ENCODE data around the gene TASOR2. TPM values are rescaled to one million over a fixed set of nuclear protein-coding genes. Genes with fewer than 3 reads are reported as not detected.
A peak's percentile ranks its signal among the peaks of the same experiment; 100 is the strongest.

Gene TASOR2
- total and polyA plus RNA-seq, 9 of the 15 experiments (the other 6 are each of a cell fraction or from before 2014, with no cell fraction given) = 12.7 to 75.3 (median 52.3) TPM

DNA sequence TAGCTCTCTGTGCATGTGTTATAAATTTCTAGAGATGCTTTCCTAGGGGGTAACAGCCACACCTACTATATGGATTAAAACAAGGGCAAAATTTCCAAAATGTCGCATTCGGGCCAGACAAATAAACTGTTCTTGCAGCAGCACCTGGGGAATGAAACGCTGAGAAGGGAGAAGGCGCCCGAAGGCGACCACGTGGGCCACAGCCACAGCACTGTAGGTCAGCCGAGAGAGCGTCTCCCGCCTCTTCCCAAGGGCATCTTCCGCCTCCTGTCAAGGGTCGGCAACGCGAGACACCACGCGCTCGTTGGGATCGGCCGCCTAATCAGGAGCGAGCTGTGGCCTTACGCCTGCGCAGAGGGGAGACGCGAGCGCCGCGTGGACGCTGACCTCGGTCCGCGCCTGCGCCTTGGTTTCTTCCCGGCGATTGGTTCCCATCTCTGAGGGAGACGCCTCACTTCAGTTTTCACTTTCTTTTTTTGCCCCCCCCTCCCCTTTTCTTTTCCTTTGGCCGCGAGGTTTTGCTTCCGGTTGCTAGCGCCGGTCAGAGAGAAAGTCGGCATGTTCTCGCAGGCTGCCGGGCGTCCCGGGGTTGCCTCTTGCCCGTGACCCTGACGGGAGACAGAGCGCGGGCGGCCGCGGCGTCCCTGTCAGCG lies at the start of gene TASOR2 (continued):
- TF ChIP-seq, protein P1, sequence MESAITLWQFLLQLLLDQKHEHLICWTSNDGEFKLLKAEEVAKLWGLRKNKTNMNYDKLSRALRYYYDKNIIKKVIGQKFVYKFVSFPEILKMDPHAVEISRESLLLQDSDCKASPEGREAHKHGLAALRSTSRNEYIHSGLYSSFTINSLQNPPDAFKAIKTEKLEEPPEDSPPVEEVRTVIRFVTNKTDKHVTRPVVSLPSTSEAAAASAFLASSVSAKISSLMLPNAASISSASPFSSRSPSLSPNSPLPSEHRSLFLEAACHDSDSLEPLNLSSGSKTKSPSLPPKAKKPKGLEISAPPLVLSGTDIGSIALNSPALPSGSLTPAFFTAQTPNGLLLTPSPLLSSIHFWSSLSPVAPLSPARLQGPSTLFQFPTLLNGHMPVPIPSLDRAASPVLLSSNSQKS (CRISPR knock-in tag; IDR thresholded peaks at IDR 0.05) = no peak; the same call in 1 of the 2 replicates
- no peak for TF ChIP-seq CBX5 (IDR thresholded peaks at IDR 0.05; ENCODE audit: borderline replicate concordance, low read depth)
- no peak for TF ChIP-seq XRCC4 (IDR thresholded peaks at IDR 0.05; ENCODE audit: extremely low read depth, insufficient read depth, insufficient read length)
- TF ChIP-seq, protein P2, sequence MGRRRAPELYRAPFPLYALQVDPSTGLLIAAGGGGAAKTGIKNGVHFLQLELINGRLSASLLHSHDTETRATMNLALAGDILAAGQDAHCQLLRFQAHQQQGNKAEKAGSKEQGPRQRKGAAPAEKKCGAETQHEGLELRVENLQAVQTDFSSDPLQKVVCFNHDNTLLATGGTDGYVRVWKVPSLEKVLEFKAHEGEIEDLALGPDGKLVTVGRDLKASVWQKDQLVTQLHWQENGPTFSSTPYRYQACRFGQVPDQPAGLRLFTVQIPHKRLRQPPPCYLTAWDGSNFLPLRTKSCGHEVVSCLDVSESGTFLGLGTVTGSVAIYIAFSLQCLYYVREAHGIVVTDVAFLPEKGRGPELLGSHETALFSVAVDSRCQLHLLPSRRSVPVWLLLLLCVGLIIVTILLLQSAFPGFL (CRISPR knock-in tag; IDR thresholded peaks at IDR 0.05) = 0 out of 2 replicates have a peak, but pooled peaks have one; percentile 20
- TF ChIP-seq NR2F6 (CRISPR knock-in tag; IDR thresholded peaks at IDR 0.05) = no peak
- TF ChIP-seq, protein P3, sequence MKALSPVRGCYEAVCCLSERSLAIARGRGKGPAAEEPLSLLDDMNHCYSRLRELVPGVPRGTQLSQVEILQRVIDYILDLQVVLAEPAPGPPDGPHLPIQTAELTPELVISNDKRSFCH (CRISPR knock-in tag; IDR thresholded peaks at IDR 0.05) = no peak
- TF ChIP-seq, protein P3 (tag; IDR thresholded peaks at IDR 0.05) = peak; percentile 93
- 0 out of 2 replicates have a peak, but pooled peaks have one; percentile 61 for TF ChIP-seq SREBF1 (IDR thresholded peaks at IDR 0.05; ENCODE audit: borderline replicate concordance, low read depth, low read length)
- TF ChIP-seq KAT7 (CRISPR knock-in tag; IDR thresholded peaks at IDR 0.05; ENCODE audit: borderline replicate concordance) = peak; percentile 74; the same call in 1 of the 2 replicates
- no peak for TF ChIP-seq FOXJ2 (tag; IDR thresholded peaks at IDR 0.05)
- peak; percentile 46 for TF ChIP-seq PRPF4 (IDR thresholded peaks at IDR 0.05; ENCODE audit: insufficient read depth, low read depth, low read length, poor library complexity, severe bottlenecking)
- TF ChIP-seq SRSF9 (IDR thresholded peaks at IDR 0.05; ENCODE audit: borderline replicate concordance, low read depth, low read length) = no peak
- TF ChIP-seq POU5F1 (IDR thresholded peaks at IDR 0.05; ENCODE audit: borderline replicate concordance, low read depth, low read length, partially characterized antibody) = no peak
- TF ChIP-seq, protein P4, sequence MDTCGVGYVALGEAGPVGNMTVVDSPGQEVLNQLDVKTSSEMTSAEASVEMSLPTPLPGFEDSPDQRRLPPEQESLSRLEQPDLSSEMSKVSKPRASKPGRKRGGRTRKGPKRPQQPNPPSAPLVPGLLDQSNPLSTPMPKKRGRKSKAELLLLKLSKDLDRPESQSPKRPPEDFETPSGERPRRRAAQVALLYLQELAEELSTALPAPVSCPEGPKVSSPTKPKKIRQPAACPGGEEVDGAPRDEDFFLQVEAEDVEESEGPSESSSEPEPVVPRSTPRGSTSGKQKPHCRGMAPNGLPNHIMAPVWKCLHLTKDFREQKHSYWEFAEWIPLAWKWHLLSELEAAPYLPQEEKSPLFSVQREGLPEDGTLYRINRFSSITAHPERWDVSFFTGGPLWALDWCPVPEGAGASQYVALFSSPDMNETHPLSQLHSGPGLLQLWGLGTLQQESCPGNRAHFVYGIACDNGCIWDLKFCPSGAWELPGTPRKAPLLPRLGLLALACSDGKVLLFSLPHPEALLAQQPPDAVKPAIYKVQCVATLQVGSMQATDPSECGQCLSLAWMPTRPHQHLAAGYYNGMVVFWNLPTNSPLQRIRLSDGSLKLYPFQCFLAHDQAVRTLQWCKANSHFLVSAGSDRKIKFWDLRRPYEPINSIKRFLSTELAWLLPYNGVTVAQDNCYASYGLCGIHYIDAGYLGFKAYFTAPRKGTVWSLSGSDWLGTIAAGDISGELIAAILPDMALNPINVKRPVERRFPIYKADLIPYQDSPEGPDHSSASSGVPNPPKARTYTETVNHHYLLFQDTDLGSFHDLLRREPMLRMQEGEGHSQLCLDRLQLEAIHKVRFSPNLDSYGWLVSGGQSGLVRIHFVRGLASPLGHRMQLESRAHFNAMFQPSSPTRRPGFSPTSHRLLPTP (IDR thresholded peaks at IDR 0.05; ENCODE audit: borderline replicate concordance, extremely low read depth, insufficient read length) = no peak
- no peak for TF ChIP-seq U2AF1 (optimal IDR thresholded peaks at IDR 0.05; ENCODE audit: low read depth, low read length)
- TF ChIP-seq PHF8 (IDR thresholded peaks at IDR 0.05; ENCODE audit: borderline replicate concordance, low read length) = peak; percentile 76; the same call in 1 of the 2 replicates
- TF ChIP-seq E2F3 (CRISPR knock-in tag; IDR thresholded peaks at IDR 0.05) = peak; percentile 93
- TF ChIP-seq, protein P5, sequence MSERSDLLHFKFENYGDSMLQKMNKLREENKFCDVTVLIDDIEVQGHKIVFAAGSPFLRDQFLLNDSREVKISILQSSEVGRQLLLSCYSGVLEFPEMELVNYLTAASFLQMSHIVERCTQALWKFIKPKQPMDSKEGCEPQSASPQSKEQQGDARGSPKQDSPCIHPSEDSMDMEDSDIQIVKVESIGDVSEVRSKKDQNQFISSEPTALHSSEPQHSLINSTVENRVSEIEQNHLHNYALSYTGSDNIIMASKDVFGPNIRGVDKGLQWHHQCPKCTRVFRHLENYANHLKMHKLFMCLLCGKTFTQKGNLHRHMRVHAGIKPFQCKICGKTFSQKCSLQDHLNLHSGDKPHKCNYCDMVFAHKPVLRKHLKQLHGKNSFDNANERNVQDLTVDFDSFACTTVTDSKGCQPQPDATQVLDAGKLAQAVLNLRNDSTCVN (CRISPR knock-in tag; IDR thresholded peaks at IDR 0.05) = 0 out of 2 replicates have a peak, but pooled peaks have one; percentile 42
- peak; percentile 3 for TF ChIP-seq RBM22 (IDR thresholded peaks at IDR 0.05; ENCODE audit: low read depth, low read length, poor library complexity, severe bottlenecking)
- no peak for TF ChIP-seq U2AF2 (optimal IDR thresholded peaks at IDR 0.05; ENCODE audit: low read depth, low read length)

Data from K562 (cell line).